ENCODE results near the gene KCTD7. TPM values are rescaled to one million over a fixed set of nuclear protein-coding genes. Genes with fewer than 3 reads are reported as not detected.
"Not testable (repeated sequence)": the region's sequence is repeated elsewhere in the genome, so short reads cannot be mapped to it uniquely, and the experiment has no call there.

KCTD7 gene
- polyA plus RNA-seq, 1 donor: 18.3 TPM

- no peak for DNase-seq (ENCODE audit: low read depth)
Observed at GRCh38 chr7:66615699-66616098, 13.0 kb upstream of the KCTD7 start.

GRCh38 chr7:66617295-66617694, 11.4 kb upstream of the KCTD7 start:
- DNase-seq (ENCODE audit: low read depth): no peak

GRCh38 chr7:66619341-66619948, 9.2 kb upstream of the KCTD7 start:
- not testable (repeated sequence) for DNase-seq (ENCODE audit: low read depth)

GRCh38 chr7:66626331-66626934, 2.2 kb upstream of the KCTD7 start:
- DNase-seq (ENCODE audit: low read depth): no peak

- DNase-seq (ENCODE audit: low read depth): no peak
Observed at GRCh38 chr7:66627151-66627681, 1.5 kb upstream of the KCTD7 start.

GRCh38 chr7:66627881-66628360, 760 bp upstream of the KCTD7 start:
- DNase-seq (ENCODE audit: low read depth): no peak

GRCh38 chr7:66629222-66630062, 761 bp downstream of the KCTD7 start:
- DNase-seq (ENCODE audit: low read depth): no peak

- DNase-seq (ENCODE audit: low read depth): no peak
Observed at GRCh38 chr7:66630531-66630930, 1.9 kb downstream of the KCTD7 start.

- no peak for DNase-seq (ENCODE audit: low read depth)
Observed at GRCh38 chr7:66631471-66631870, 2.8 kb downstream of the KCTD7 start.

- no peak for DNase-seq (ENCODE audit: low read depth)
Observed at GRCh38 chr7:66634816-66635215, 6.1 kb downstream of the KCTD7 start.

- not testable (repeated sequence) for DNase-seq (ENCODE audit: low read depth)
Observed at GRCh38 chr7:66635322-66635981, 6.8 kb downstream of the KCTD7 start.

GRCh38 chr7:66635982-66636546, 7.4 kb downstream of the KCTD7 start:
- not testable (repeated sequence) for DNase-seq (ENCODE audit: low read depth)

GRCh38 chr7:66638309-66639099, 9.8 kb downstream of the KCTD7 start:
- no peak for DNase-seq (ENCODE audit: low read depth)

GRCh38 chr7:66639773-66640172, 11.1 kb downstream of the KCTD7 start:
- DNase-seq (ENCODE audit: low read depth): no peak

- DNase-seq (ENCODE audit: low read depth): no peak
Observed at GRCh38 chr7:66640802-66641525, 12.3 kb downstream of the KCTD7 start.

GRCh38 chr7:66641526-66641871, 12.8 kb downstream of the KCTD7 start:
- DNase-seq (ENCODE audit: low read depth): no peak

GRCh38 chr7:66642186-66642585, 13.5 kb downstream of the KCTD7 start:
- DNase-seq (ENCODE audit: low read depth): no peak

GRCh38 chr7:66642932-66643331, 14.3 kb downstream of the KCTD7 start:
- DNase-seq (ENCODE audit: low read depth): no peak

- DNase-seq (ENCODE audit: low read depth): no peak
Observed at GRCh38 chr7:66643395-66643794, 14.7 kb downstream of the KCTD7 start.

GRCh38 chr7:66651026-66651425, 22.3 kb downstream of the KCTD7 start:
- DNase-seq (ENCODE audit: low read depth): not testable (repeated sequence)

Data from forelimb muscle (tissue), 1 donor.